HCT116 (cell line): ENCODE results near the gene SMARCAD1. TPM values are rescaled to one million over a fixed set of nuclear protein-coding genes. Genes with fewer than 3 reads are reported as not detected.
"Not testable (repeated sequence)": the region's sequence is repeated elsewhere in the genome, so short reads cannot be mapped to it uniquely, and the experiment has no call there.

Experiments used
- ATAC-seq: fragments of 200-7000 bp; cut with Tn5 transposase; 2 replicates; pipeline ENCODE4 v1.9.1; 2020; ENCODE audit warnings: mild to moderate bottlenecking, moderate library complexity
- BruUV-seq: library from RNA; stranded (reverse); fragments of 400-500 nt; replicated peaks from 2 replicates; lab custom pipeline; 2021; lab: Mats Ljungman, UMichigan
- CTCF ChIA-PET: fragments of 300-600 bp; sonication (Branson Sonifier 250); formaldehyde crosslinking; loops from one replicate; lab custom pipeline; 2021; ENCODE audit warnings: antibody characterized with exemption; lab: Charles Lee
- POLR2A ChIA-PET: fragments of 300-600, 350-600 bp; sonication (Branson Sonifier 250); formaldehyde crosslinking; loops from one replicate; lab custom pipeline; 2021; ENCODE audit warnings: antibody characterized with exemption; lab: Charles Lee
- RAD21 ChIA-PET, 2 experiments: fragments of 300-600 bp; sonication (Branson Sonifier 250); formaldehyde crosslinking; loops; one replicate each; lab custom pipeline; 2023; ENCODE audit warnings: low total read pairs in 2 of 2; ENCODE audit not compliant: uncharacterized antibody in 2 of 2, unreplicated experiment in 2 of 2, low non-redundant PET in 1 of 2; lab: Charles Lee
- DNase-seq: peaks from one replicate; pipeline ENCODE4 v3.0.0-alpha.2; 2010; ENCODE audit warnings: low read depth, low spot score
- H2AFZ ChIP-seq: fragments of 200-600 bp; shearing (Covaris generic), sonication (generic); 2 replicates; pipeline ENCODE4 v1.6.1; 2017; ENCODE audit warnings: low read depth, mixed run types, mixed read lengths, antibody characterized with exemption, low read length; ENCODE audit not compliant: poor library complexity, severe bottlenecking
- H3K27ac ChIP-seq: 2 replicates; pipeline ENCODE4 v1.5.1; 2012; ENCODE audit warnings: low read depth, low read length
- H3K27me3 ChIP-seq: fragments of 200-600 bp; sonication (generic); 2 replicates; pipeline ENCODE4 v1.6.1; 2016; ENCODE audit warnings: mixed run types, low read length, mixed read lengths; ENCODE audit not compliant: insufficient read depth
- H3K36me3 ChIP-seq, 2 experiments: fragments of 200-500 bp in 1 of 2; fragments of 200-600 bp in 1 of 2; sonication (Bioruptor generic) in 1 of 2; sonication (generic) in 1 of 2; 2 replicates each; pipeline versions ENCODE4 v1.5.1 to v1.6.1; 2014 to 2016; ENCODE audit warnings: low read length in 2 of 2, inconsistent platforms in 1 of 2, mixed read lengths in 1 of 2, mixed run types in 1 of 2; ENCODE audit not compliant: insufficient read depth in 2 of 2, control insufficient read depth in 1 of 2
- H3K4me1 ChIP-seq, 2 experiments: fragments of 200-600 bp in 1 of 2; sonication (generic) in 1 of 2; 2 replicates each; pipeline versions ENCODE4 v1.5.1 to v1.6.1; 2012 to 2017; ENCODE audit warnings: low read length in 2 of 2, inconsistent platforms in 1 of 2, mild to moderate bottlenecking in 1 of 2, mixed read lengths in 1 of 2, mixed run types in 1 of 2, moderate library complexity in 1 of 2; ENCODE audit not compliant: insufficient read depth in 2 of 2, control insufficient read depth in 1 of 2
- H3K4me2 ChIP-seq: fragments of 200-600 bp; sonication (generic); 2 replicates; pipeline ENCODE4 v1.6.1; 2017; ENCODE audit warnings: mixed run types, low read length, mixed read lengths
- H3K4me3 ChIP-seq, 2 experiments: fragments of 200-600 bp in 1 of 2; sonication (generic) in 1 of 2; replicated peaks in 1 of 2; 2 replicates each; pipeline ENCODE4 v1.5.1; 2011 to 2016; ENCODE audit warnings: low read length in 2 of 2, control low read depth in 1 of 2, low read depth in 1 of 2, mild to moderate bottlenecking in 1 of 2, mixed read lengths in 1 of 2, mixed run types in 1 of 2
- H3K79me2 ChIP-seq: fragments of 200-600 bp; sonication (generic); 2 replicates; pipeline ENCODE4 v1.6.1; 2017; ENCODE audit warnings: mild to moderate bottlenecking, mixed run types, low read length, moderate library complexity, mixed read lengths; ENCODE audit not compliant: insufficient read depth
- H3K9ac ChIP-seq: fragments of 200-600 bp; sonication (generic); 2 replicates; pipeline ENCODE4 v1.6.1; 2016; ENCODE audit warnings: low read length, mixed read lengths
- H3K9me2 ChIP-seq: fragments of 200-600 bp; sonication (generic), shearing (Covaris generic); 2 replicates; pipeline ENCODE4 v1.6.1; 2017; ENCODE audit warnings: mixed run types, mild to moderate bottlenecking, moderate library complexity; ENCODE audit not compliant: insufficient read depth
- H3K9me3 ChIP-seq, 2 experiments: fragments of 200-500 bp in 1 of 2; fragments of 200-600 bp in 1 of 2; sonication (Bioruptor generic) in 1 of 2; sonication (generic) in 1 of 2; 2 replicates each; pipeline ENCODE4 v1.6.1; 2014 to 2017; ENCODE audit warnings: low read length in 2 of 2, mixed read lengths in 2 of 2, inconsistent platforms in 1 of 2, low read depth in 1 of 2, mild to moderate bottlenecking in 1 of 2, mixed run types in 1 of 2, moderate library complexity in 1 of 2; ENCODE audit not compliant: control insufficient read depth in 1 of 2, insufficient read depth in 1 of 2
- H4K20me1 ChIP-seq: fragments of 200-600 bp; sonication (generic), shearing (Covaris generic); 2 replicates; pipeline ENCODE4 v1.6.1; 2017; ENCODE audit warnings: mixed run types, mild to moderate bottlenecking, moderate library complexity; ENCODE audit not compliant: insufficient read depth
- CEBPB ChIP-seq: IDR thresholded peaks from 2 replicates; pipeline ENCODE4 v1.6.1; 2012; ENCODE audit warnings: low read depth
- CTCF ChIP-seq, 3 experiments: fragments of 200-600 bp in 1 of 3; sonication (generic) in 1 of 3; IDR thresholded peaks in 2 of 3; conservative IDR thresholded peaks in 1 of 3; 2 replicates each; pipeline ENCODE4 v1.5.1; 2012 to 2017; ENCODE audit warnings: low read depth in 2 of 3, low read length in 2 of 3, antibody characterized with exemption in 1 of 3, borderline replicate concordance in 1 of 3, control low read depth in 1 of 3, mild to moderate bottlenecking in 1 of 3, mixed read lengths in 1 of 3, mixed run types in 1 of 3, moderate library complexity in 1 of 3; ENCODE audit not compliant: insufficient read depth in 1 of 3
- EGR1 ChIP-seq: IDR thresholded peaks from 2 replicates; pipeline ENCODE4 v1.6.1; 2012; ENCODE audit warnings: low read depth
- EZH2 ChIP-seq: fragments of 200-600 bp; sonication (generic); IDR thresholded peaks from 2 replicates; pipeline ENCODE4 v1.6.1; 2017; ENCODE audit warnings: antibody characterized with exemption, mixed run types
- EZH2phosphoT487 ChIP-seq: fragments of 200-600 bp; IDR thresholded peaks from 2 replicates; pipeline ENCODE4 v1.6.1; 2018; ENCODE audit warnings: antibody characterized with exemption, borderline replicate concordance
- JUND ChIP-seq: IDR thresholded peaks from 2 replicates; pipeline ENCODE4 v1.6.1; 2012
- POLR2A ChIP-seq: IDR thresholded peaks from 2 replicates; pipeline ENCODE4 v1.7.0; 2011; ENCODE audit warnings: borderline replicate concordance; ENCODE audit not compliant: insufficient read depth, insufficient read length; ENCODE audit errors: extremely low read depth
- REST ChIP-seq: IDR thresholded peaks from 2 replicates; pipeline ENCODE4 v1.6.1; 2012; ENCODE audit warnings: low read depth
- YY1 ChIP-seq: IDR thresholded peaks from 2 replicates; pipeline ENCODE4 v1.6.1; 2011; ENCODE audit warnings: low read length, low read depth, moderate library complexity, mild to moderate bottlenecking; ENCODE audit not compliant: insufficient replicate concordance; ENCODE audit errors: extremely low read depth
- ZNF274 ChIP-seq: fragments of 200-500 bp; sonication (Bioruptor generic); IDR thresholded peaks from 2 replicates; pipeline ENCODE4 v1.6.1; 2014; ENCODE audit warnings: mild to moderate bottlenecking, low read depth, low read length, inconsistent platforms
- intact Hi-C: fragments of 100-400 bp; cut with micrococcal nuclease; formaldehyde crosslinking; loops from 2 replicates; pipeline ENCODE4 v1.10.0; 2022
- total RNA-seq: library from RNA; stranded (reverse); gene quantifications from one replicate; pipeline ENCODE4 v1.2.1, GENCODE V29; 2021; ENCODE audit not compliant: unreplicated experiment

The SMARCAD1 gene
- total RNA-seq, 1 experiment from 2014 or later: 33.6 TPM

GRCh38 chr4:94295473-94295872, 87.8 kb downstream of the SMARCAD1 start:
- H3K9me3 ChIP-seq, CTCF ChIA-PET, RAD21 ChIA-PET, H4K20me1 ChIP-seq, H3K79me2 ChIP-seq, H3K9me2 ChIP-seq, intact Hi-C loops, H3K9ac ChIP-seq, H3K27me3 ChIP-seq, BruUV-seq, H3K4me1 ChIP-seq, POLR2A ChIA-PET, H3K4me2 ChIP-seq, H2AFZ ChIP-seq, H3K36me3 ChIP-seq, H3K27ac ChIP-seq, H3K4me3 ChIP-seq, DNase-seq, ATAC-seq: not testable (repeated sequence)

- Histone ChIP-seq H3K27me3 (no peaks in the 10 kb centered on the region), H2AFZ (no peak overlapping the region), H3K9ac (no peak overlapping the region), H3K79me2 (no peaks in the 10 kb centered on the region), H3K9me3 (no peaks in the 10 kb centered on the region), H3K9me2 (no peaks in the 10 kb centered on the region), H3K36me3 (no peaks in the 10 kb centered on the region), H4K20me1 (no peaks in the 10 kb centered on the region), H3K4me2 (no peak overlapping the region), H3K4me1 (no peaks in the 10 kb centered on the region), H3K4me3 (no peak overlapping the region), H3K27ac (no peak overlapping the region)
- ATAC-seq: no peak
- intact Hi-C loops: no loop called here
- no peak for DNase-seq
- RAD21 ChIA-PET: no interaction called here
- no TSS peak for BruUV-seq
- CTCF ChIA-PET: no interaction called here
- POLR2A ChIA-PET: no interaction called here
- TF ChIP-seq YY1 (no peak), EZH2 (no peak), REST (no peak), EGR1 (no peak), ZNF274 (no peak), EZH2phosphoT487 (no peak), CEBPB (no peak), POLR2A (no peak), JUND (no peak), CTCF (IDR thresholded peaks at IDR 0.05 in 2 of 3, conservative IDR thresholded peaks at IDR 0.05 in 1 of 3; ENCODE audit: borderline replicate concordance in 1 of 3, insufficient read depth in 1 of 3, low read depth in 2 of 3, low read length in 2 of 3) (no peak)
Measured at GRCh38 chr4:94298725-94299252, 91.1 kb downstream of the SMARCAD1 start.
